ENCODE measurements around the gene IQSEC1. TPM values are rescaled to one million over a fixed set of nuclear protein-coding genes. Genes with fewer than 3 reads are reported as not detected.

The IQSEC1 gene
- total RNA-seq, 4 donors from 2014 or later, result 56.1 to 99.5 (median 78.2) TPM

DNA sequence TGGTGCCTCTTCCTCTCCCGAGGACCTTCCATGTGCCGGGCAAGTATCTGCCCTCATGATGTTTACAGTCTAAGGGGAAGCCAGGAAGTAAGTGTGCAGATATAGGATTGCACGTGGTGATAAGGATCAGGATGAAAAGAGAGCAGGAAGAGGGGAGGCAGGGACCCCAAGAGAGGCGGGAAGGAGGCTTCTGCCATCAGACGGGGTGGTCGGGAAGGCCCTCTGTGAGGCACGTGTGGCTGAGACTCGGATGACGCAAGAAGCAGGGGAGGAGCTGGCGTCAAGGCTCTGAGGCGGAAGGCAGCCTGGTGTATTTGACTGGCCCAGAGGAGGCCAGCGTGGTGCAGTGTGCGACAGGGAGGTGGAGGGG, 762 bp upstream of the IQSEC1 start:
- TF ChIP-seq POLR2AphosphoS5 (IDR thresholded peaks at IDR 0.05) (no peak), CTCF (IDR thresholded peaks at IDR 0.05) (no peak), POLR2A (IDR thresholded peaks at IDR 0.05; ENCODE audit: low read depth) (no peak), EP300 (IDR thresholded peaks at IDR 0.05) (no peak)
- intact Hi-C loops (cut with DNase I), result no loop called here
- Histone ChIP-seq H3K4me1 (peaks cover 34 to 38% (median 36%) of the 10 kb centered on the region in 4 donors), H3K27me3 (peaks cover 0 to 90% (median 29%) of the 10 kb centered on the region in 4 donors), H3K4me3 (no peak overlapping the region), H3K36me3 (no peaks in the 10 kb centered on the region), H3K27ac (replicated peaks in 1 of 4) (no peak overlapping the region), H3K9me3 (no peaks in the 10 kb centered on the region)
- no peak for DNase-seq (ENCODE audit: extremely low spot score)
- WGBS, result 58% methylated on average over 13 of the region's 13 CpGs

- 16% methylated on average over 32 of the region's 38 CpGs for WGBS
- Histone ChIP-seq H3K27ac (replicated peaks in 1 of 4) (no peak overlapping the region), H3K27me3 (peaks cover 0 to 84% (median 29%) of the 10 kb centered on the region in 4 donors), H3K36me3 (no peaks in the 10 kb centered on the region), H3K4me1 (peaks cover 26 to 28% (median 27%) of the 10 kb centered on the region in 4 donors), H3K9me3 (no peaks in the 10 kb centered on the region), H3K4me3 (peak overlapping the region; percentile 25 to 39 (median 30))
- intact Hi-C loops (cut with DNase I), result no loop called here
- TF ChIP-seq CTCF (IDR thresholded peaks at IDR 0.05) (no peak), POLR2AphosphoS5 (IDR thresholded peaks at IDR 0.05) (no peak), EP300 (IDR thresholded peaks at IDR 0.05) (no peak), POLR2A (IDR thresholded peaks at IDR 0.05; ENCODE audit: low read depth) (no peak)
- DNase-seq (ENCODE audit: extremely low spot score), result no peak
These were observed 466 bp downstream of the IQSEC1 start for GRCh38 chr3:13072600-13073325.

- H3K9me3 ChIP-seq, result no peaks in the 10 kb centered on the region
- intact Hi-C loops (cut with DNase I), result no loop called here
- H3K27me3 ChIP-seq, result peaks cover 0 to 79% (median 29%) of the 10 kb centered on the region in 4 donors
- no CpG with 5 or more reads among the region's 14 CpGs for WGBS
- H3K4me1 ChIP-seq, result peaks cover 21 to 23% (median 22%) of the 10 kb centered on the region in 4 donors
- no peak for TF ChIP-seq EP300 (IDR thresholded peaks at IDR 0.05)
- no peak for TF ChIP-seq CTCF (IDR thresholded peaks at IDR 0.05)
- TF ChIP-seq POLR2AphosphoS5 (IDR thresholded peaks at IDR 0.05), result no peak
- TF ChIP-seq POLR2A (IDR thresholded peaks at IDR 0.05; ENCODE audit: low read depth), result no peak
- no peak overlapping the region for H3K27ac ChIP-seq (replicated peaks in 1 of 4)
- no peaks in the 10 kb centered on the region for H3K36me3 ChIP-seq
- DNase-seq (ENCODE audit: extremely low spot score), result no peak
- no peak overlapping the region for H3K4me3 ChIP-seq
These were observed 1.0 kb downstream of the IQSEC1 start for GRCh38 chr3:13072239-13072599.

DNA sequence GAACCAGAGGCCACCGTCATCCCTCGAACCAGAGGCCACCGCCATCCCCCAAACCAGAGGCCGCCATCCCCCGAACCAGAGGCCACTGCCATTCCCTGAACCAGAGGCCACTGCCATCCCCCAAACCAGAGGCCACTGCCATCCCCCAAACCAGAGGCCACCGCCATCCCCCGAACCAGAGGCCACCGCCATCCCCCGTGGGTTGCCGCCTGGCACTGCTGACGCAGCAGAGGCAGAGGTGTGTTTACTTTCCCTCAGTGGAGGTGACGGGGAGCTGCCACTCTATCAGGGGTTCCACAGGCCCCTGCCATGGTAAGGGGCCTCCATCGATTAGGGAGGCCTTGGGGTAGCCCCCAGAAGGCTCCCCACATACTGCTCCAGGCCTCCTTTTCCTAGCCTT, 1.5 kb downstream of the IQSEC1 start:
- H3K9me3 ChIP-seq, result no peaks in the 10 kb centered on the region
- peaks cover 20 to 22% (median 21%) of the 10 kb centered on the region in 4 donors for H3K4me1 ChIP-seq
- WGBS, result 92% methylated on average over 4 of the region's 13 CpGs
- no peak overlapping the region for H3K27ac ChIP-seq (replicated peaks in 1 of 4)
- peaks cover 0 to 75% (median 29%) of the 10 kb centered on the region in 4 donors for H3K27me3 ChIP-seq
- no peaks in the 10 kb centered on the region for H3K36me3 ChIP-seq
- intact Hi-C loops (cut with DNase I), result no loop called here
- no peak for TF ChIP-seq EP300 (IDR thresholded peaks at IDR 0.05)
- TF ChIP-seq POLR2A (IDR thresholded peaks at IDR 0.05; ENCODE audit: low read depth), result no peak
- no peak for TF ChIP-seq POLR2AphosphoS5 (IDR thresholded peaks at IDR 0.05)
- no peak for TF ChIP-seq CTCF (IDR thresholded peaks at IDR 0.05)
- DNase-seq (ENCODE audit: extremely low spot score), result no peak
- H3K4me3 ChIP-seq, result no peak overlapping the region
